SK-N-SH treated with all-trans-retinoic acid at 6 μM for 48 hours (cell line): ENCODE data around the gene MRGPRG.

Experiments
- ATAC-seq: fragments of 200-7000 bp; cut with Tn5 transposase; 3 replicates; pipeline ENCODE4 v1.9.1; 2020; ENCODE audit warnings: mild to moderate bottlenecking, moderate library complexity
- BACH2 ChIP-seq: fragments of 250-450 bp; sonication (Bioruptor Pico); IDR thresholded peaks from 2 replicates; pipeline ENCODE4 v1.9.0; 2021; ENCODE audit warnings: mild to moderate bottlenecking, borderline replicate concordance
- CSDC2 ChIP-seq: fragments of 250-450 bp; sonication (Bioruptor Pico); IDR thresholded peaks from 2 replicates; pipeline ENCODE4 v1.5.0; 2020; ENCODE audit warnings: mild to moderate bottlenecking, moderate library complexity
- ESRRG ChIP-seq: fragments of 250-450 bp; sonication (Bioruptor Pico); IDR thresholded peaks from 2 replicates; pipeline ENCODE4 v1.6.1; 2021; ENCODE audit warnings: mild to moderate bottlenecking
- GLIS3 ChIP-seq: fragments of 250-450 bp; sonication (Bioruptor Pico); IDR thresholded peaks from 2 replicates; pipeline ENCODE4 v1.5.0; 2020; ENCODE audit warnings: mild to moderate bottlenecking, moderate library complexity
- ISL1 ChIP-seq: fragments of 250-450 bp; sonication (Bioruptor Pico); IDR thresholded peaks from 2 replicates; pipeline ENCODE4 v2.1.2; 2022; ENCODE audit warnings: mild to moderate bottlenecking, moderate library complexity
- OSR1 ChIP-seq: fragments of 250-450 bp; sonication (Bioruptor Pico); IDR thresholded peaks from 2 replicates; pipeline ENCODE4 v1.8.0; 2022; ENCODE audit warnings: moderate library complexity, mild to moderate bottlenecking, inconsistent platforms
- PPARA ChIP-seq: fragments of 250-450 bp; sonication (Bioruptor Pico); IDR thresholded peaks from 2 replicates; pipeline ENCODE4 v1.5.0; 2020; ENCODE audit warnings: mild to moderate bottlenecking, borderline replicate concordance
- SNAI2 ChIP-seq: fragments of 250-450 bp; sonication (Bioruptor Pico); IDR thresholded peaks from 2 replicates; pipeline ENCODE4 v1.5.0; 2020; ENCODE audit warnings: mild to moderate bottlenecking, moderate library complexity
- TCF4 ChIP-seq: fragments of 250-450 bp; sonication (Bioruptor Pico); IDR thresholded peaks from 2 replicates; pipeline ENCODE4 v1.8.0; 2021; ENCODE audit warnings: mild to moderate bottlenecking, moderate library complexity, borderline replicate concordance
- ZC3H10 ChIP-seq: fragments of 250-450 bp; sonication (Bioruptor Pico); IDR thresholded peaks from 2 replicates; pipeline ENCODE4 v1.5.1; 2021; ENCODE audit warnings: mild to moderate bottlenecking, moderate library complexity
- ZFP3 ChIP-seq: fragments of 250-450 bp; sonication (Bioruptor Pico); IDR thresholded peaks from 2 replicates; pipeline ENCODE4 v1.5.0; 2020; ENCODE audit warnings: mild to moderate bottlenecking, moderate library complexity
- ZFP30 ChIP-seq: fragments of 450-650 bp; formaldehyde crosslinking; IDR thresholded peaks from 2 replicates; pipeline ENCODE4 v1.5.0; 2022; ENCODE audit warnings: mild to moderate bottlenecking, moderate library complexity
- ZNF565 ChIP-seq: fragments of 450-650 bp; formaldehyde crosslinking; conservative IDR thresholded peaks from 2 replicates; pipeline ENCODE4 v1.5.0; 2020; ENCODE audit warnings: low read depth, mild to moderate bottlenecking, moderate library complexity
- ZNF70 ChIP-seq: fragments of 450-650 bp; formaldehyde crosslinking; IDR thresholded peaks from 2 replicates; pipeline ENCODE4 v1.5.0; 2020; ENCODE audit warnings: mild to moderate bottlenecking, moderate library complexity
- ZNF8 ChIP-seq: fragments of 450-650 bp; formaldehyde crosslinking; IDR thresholded peaks from 2 replicates; pipeline ENCODE4 v1.5.0; 2020; ENCODE audit warnings: mild to moderate bottlenecking, moderate library complexity
- TF ChIP-seq, protein P1 (sequence below): fragments of 250-450 bp; sonication (Bioruptor Pico); IDR thresholded peaks from 2 replicates; pipeline ENCODE4 v1.5.1; 2020; ENCODE audit warnings: low read depth, mild to moderate bottlenecking, moderate library complexity
- TF ChIP-seq, protein P2 (sequence below): fragments of 250-450 bp; sonication (Bioruptor Pico); IDR thresholded peaks from 2 replicates; pipeline ENCODE4 v1.8.0; 2021; ENCODE audit warnings: low read depth, mild to moderate bottlenecking, moderate library complexity, borderline replicate concordance
- TF ChIP-seq, protein P3 (sequence below): fragments of 250-450 bp; sonication (Bioruptor Pico); IDR thresholded peaks from 2 replicates; pipeline ENCODE4 v1.5.1; 2021; ENCODE audit warnings: mild to moderate bottlenecking, moderate library complexity
- TF ChIP-seq, protein P4 (sequence below): fragments of 250-450 bp; sonication (Bioruptor Pico); IDR thresholded peaks from 2 replicates; pipeline ENCODE4 v1.5.0; 2020; ENCODE audit warnings: mild to moderate bottlenecking, moderate library complexity

The MRGPRG gene

DNA sequence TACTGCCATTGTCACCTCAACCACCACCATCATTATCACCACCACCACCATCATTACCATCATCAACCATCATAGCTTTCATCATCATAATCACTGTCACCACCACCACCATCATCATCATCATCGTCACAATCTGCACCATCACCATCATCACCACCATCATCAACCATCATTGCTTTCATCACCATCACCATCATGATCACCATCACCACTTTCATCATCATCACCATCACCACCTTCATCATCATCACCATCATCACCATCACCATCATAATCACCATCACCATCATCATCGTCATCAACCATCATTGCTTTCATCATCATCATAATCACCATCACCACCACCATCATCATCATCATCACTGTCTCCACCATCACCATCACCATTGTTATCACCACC, 44.8 kb downstream of the MRGPRG start (continued):
- TF ChIP-seq, protein P1, sequence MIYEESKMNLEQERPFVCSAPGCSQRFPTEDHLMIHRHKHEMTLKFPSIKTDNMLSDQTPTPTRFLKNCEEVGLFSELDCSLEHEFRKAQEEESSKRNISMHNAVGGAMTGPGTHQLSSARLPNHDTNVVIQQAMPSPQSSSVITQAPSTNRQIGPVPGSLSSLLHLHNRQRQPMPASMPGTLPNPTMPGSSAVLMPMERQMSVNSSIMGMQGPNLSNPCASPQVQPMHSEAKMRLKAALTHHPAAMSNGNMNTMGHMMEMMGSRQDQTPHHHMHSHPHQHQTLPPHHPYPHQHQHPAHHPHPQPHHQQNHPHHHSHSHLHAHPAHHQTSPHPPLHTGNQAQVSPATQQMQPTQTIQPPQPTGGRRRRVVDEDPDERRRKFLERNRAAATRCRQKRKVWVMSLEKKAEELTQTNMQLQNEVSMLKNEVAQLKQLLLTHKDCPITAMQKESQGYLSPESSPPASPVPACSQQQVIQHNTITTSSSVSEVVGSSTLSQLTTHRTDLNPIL: no peak
- TF ChIP-seq BACH2 (CRISPR knock-in tag): no peak
- TF ChIP-seq ZFP3 (CRISPR knock-in tag): no peak
- TF ChIP-seq TCF4: no peak
- no peak for TF ChIP-seq ZC3H10
- no peak for TF ChIP-seq ZFP30 (CRISPR knock-in tag)

DNA sequence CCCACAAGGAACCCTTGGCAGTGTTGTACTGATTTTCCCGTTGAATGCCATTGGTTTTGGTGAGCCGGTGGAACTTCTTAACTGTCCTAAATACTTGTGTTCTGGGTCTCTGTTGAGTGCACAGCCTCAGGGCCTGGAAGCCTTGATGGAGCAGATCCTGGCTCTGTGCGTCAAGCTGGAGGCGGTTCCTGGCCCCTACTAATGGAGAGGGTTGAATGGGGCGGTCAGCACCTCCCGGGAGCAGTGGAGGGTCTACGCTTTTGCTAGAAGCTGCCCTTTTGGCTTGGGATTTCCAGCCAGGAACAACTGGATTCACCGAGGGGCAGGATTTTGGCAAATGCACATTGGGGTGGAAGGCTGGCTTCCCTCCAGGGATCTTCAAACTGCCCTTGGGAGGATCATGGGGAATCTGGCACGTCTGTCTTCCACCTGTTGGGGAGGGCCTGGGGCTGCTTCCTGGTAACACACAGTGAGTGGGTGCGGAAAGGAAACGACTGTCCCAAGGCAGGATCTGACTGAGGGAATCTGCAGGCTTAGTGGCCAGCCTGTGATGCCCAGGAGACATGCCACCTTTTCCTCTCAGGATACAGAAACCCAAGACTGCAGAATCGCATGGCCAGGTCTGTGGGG, 46.6 kb downstream of the MRGPRG start:
- no peak for TF ChIP-seq CSDC2 (CRISPR knock-in tag)
- TF ChIP-seq SNAI2: no peak
- no peak for TF ChIP-seq BACH2 (CRISPR knock-in tag)
- no peak for TF ChIP-seq OSR1
- no peak for TF ChIP-seq ZNF70
- TF ChIP-seq, protein P2, sequence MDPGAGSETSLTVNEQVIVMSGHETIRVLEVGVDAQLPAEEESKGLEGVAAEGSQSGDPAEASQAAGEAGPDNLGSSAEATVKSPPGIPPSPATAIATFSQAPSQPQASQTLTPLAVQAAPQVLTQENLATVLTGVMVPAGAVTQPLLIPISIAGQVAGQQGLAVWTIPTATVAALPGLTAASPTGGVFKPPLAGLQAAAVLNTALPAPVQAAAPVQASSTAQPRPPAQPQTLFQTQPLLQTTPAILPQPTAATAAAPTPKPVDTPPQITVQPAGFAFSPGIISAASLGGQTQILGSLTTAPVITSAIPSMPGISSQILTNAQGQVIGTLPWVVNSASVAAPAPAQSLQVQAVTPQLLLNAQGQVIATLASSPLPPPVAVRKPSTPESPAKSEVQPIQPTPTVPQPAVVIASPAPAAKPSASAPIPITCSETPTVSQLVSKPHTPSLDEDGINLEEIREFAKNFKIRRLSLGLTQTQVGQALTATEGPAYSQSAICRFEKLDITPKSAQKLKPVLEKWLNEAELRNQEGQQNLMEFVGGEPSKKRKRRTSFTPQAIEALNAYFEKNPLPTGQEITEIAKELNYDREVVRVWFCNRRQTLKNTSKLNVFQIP (CRISPR knock-in tag): no peak
- TF ChIP-seq PPARA (CRISPR knock-in tag): no peak
- no peak for TF ChIP-seq ZFP30 (CRISPR knock-in tag)
- TF ChIP-seq ZC3H10: no peak
- TF ChIP-seq, protein P1: no peak
- TF ChIP-seq TCF4: no peak
- no peak for TF ChIP-seq ZNF565 (CRISPR knock-in tag)
- ATAC-seq: no peak

DNA sequence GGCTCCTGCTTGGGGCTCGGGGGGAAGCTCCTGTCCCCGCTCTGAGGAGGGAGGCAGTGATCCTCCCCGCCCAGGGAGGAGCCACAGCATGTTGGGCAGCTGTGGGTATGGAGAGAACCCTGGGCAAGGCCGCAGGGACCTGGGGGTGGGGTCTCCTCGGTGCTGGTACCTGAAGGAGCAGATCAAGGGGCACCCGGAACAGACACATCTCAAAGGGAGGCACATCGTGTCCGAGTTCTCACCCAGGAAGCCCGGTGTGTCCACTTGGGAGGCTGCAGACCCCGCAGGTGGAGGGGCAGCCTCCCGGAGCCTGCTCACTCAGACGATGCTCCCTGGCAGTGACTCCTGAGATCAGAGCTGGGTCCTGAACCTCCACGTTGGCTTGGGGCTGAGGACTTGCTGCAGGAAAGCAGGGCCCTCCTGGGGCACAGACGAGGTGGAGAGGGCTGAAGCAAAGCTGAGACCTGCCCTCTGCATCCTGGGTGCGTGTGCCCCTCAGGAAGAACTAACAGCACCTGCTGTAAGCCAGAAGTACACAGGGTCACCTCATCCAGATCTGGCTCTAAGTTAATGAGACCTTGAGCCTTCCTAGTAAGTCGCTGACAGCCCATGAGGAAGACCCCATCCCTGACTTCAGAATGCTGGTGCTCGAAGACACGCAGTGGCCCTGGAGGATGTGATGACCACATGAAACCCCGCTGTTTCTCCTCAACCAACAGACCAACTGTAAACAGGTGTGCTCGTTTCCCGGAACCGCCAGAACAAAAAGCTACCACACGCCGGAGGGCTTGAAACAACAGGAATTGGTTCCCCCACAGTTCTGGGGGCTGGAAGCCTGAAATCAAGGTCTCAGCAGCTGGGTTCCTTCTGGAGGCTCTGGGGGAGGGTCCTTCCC, 47.6 kb downstream of the MRGPRG start:
- ATAC-seq: no peak
- TF ChIP-seq GLIS3: no peak
- TF ChIP-seq TCF4: no peak
- no peak for TF ChIP-seq ZNF565 (CRISPR knock-in tag)
- TF ChIP-seq BACH2 (CRISPR knock-in tag): no peak
- TF ChIP-seq ESRRG: no peak
- no peak for TF ChIP-seq ZNF70
- TF ChIP-seq PPARA (CRISPR knock-in tag): no peak
- no peak for TF ChIP-seq SNAI2
- no peak for TF ChIP-seq ISL1 (CRISPR knock-in tag)
- TF ChIP-seq, protein P3, sequence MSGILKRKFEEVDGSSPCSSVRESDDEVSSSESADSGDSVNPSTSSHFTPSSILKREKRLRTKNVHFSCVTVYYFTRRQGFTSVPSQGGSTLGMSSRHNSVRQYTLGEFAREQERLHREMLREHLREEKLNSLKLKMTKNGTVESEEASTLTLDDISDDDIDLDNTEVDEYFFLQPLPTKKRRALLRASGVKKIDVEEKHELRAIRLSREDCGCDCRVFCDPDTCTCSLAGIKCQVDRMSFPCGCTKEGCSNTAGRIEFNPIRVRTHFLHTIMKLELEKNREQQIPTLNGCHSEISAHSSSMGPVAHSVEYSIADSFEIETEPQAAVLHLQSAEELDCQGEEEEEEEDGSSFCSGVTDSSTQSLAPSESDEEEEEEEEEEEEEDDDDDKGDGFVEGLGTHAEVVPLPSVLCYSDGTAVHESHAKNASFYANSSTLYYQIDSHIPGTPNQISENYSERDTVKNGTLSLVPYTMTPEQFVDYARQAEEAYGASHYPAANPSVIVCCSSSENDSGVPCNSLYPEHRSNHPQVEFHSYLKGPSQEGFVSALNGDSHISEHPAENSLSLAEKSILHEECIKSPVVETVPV (CRISPR knock-in tag): no peak
- TF ChIP-seq CSDC2 (CRISPR knock-in tag): no peak
- TF ChIP-seq ZC3H10: no peak
- TF ChIP-seq OSR1: no peak
- TF ChIP-seq, protein P2 (CRISPR knock-in tag): no peak
- TF ChIP-seq ZFP30 (CRISPR knock-in tag): no peak
- TF ChIP-seq ZNF8 (CRISPR knock-in tag): no peak
- TF ChIP-seq, protein P4, sequence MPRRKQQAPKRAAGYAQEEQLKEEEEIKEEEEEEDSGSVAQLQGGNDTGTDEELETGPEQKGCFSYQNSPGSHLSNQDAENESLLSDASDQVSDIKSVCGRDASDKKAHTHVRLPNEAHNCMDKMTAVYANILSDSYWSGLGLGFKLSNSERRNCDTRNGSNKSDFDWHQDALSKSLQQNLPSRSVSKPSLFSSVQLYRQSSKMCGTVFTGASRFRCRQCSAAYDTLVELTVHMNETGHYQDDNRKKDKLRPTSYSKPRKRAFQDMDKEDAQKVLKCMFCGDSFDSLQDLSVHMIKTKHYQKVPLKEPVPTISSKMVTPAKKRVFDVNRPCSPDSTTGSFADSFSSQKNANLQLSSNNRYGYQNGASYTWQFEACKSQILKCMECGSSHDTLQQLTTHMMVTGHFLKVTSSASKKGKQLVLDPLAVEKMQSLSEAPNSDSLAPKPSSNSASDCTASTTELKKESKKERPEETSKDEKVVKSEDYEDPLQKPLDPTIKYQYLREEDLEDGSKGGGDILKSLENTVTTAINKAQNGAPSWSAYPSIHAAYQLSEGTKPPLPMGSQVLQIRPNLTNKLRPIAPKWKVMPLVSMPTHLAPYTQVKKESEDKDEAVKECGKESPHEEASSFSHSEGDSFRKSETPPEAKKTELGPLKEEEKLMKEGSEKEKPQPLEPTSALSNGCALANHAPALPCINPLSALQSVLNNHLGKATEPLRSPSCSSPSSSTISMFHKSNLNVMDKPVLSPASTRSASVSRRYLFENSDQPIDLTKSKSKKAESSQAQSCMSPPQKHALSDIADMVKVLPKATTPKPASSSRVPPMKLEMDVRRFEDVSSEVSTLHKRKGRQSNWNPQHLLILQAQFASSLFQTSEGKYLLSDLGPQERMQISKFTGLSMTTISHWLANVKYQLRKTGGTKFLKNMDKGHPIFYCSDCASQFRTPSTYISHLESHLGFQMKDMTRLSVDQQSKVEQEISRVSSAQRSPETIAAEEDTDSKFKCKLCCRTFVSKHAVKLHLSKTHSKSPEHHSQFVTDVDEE (CRISPR knock-in tag): no peak
